CD4-positive, CD25-positive, alpha-beta regulatory T cell (primary cell): Measurements from ENCODE around the gene DPYD. TPM values are rescaled to one million over a fixed set of nuclear protein-coding genes. Genes with fewer than 3 reads are reported as not detected.

ENCODE experiments used
- ATAC-seq, 2 donors: fragments of 150-1000 bp; cut with Tn5 transposase; one replicate each; pipeline ENCODE4 v1.10.0; 2021; ENCODE audit warnings: low read depth in 2 of 2, moderate number of reproducible peaks in 2 of 2, moderate library complexity in 1 of 2
- DNase-seq, 3 donors: peaks; one replicate each; pipeline versions ENCODE4 v3.0.0 to v3.0.0-alpha.2; 2012 to 2022; ENCODE audit warnings: mixed read lengths in 1 of 3
- H3K27ac ChIP-seq: one replicate; pipeline ENCODE4 v1.7.0; 2013; ENCODE audit warnings: mild to moderate bottlenecking, low read length; ENCODE audit not compliant: insufficient read depth, poor library complexity, severe bottlenecking
- H3K27me3 ChIP-seq: one replicate; pipeline ENCODE4 v1.7.0; 2013; ENCODE audit warnings: low read length; ENCODE audit not compliant: control insufficient read depth, insufficient read depth
- H3K36me3 ChIP-seq: one replicate; pipeline ENCODE4 v1.7.0; 2013; ENCODE audit warnings: mild to moderate bottlenecking, low read length, moderate library complexity; ENCODE audit not compliant: control insufficient read depth, insufficient read depth
- H3K4me1 ChIP-seq: 2 replicates; pipeline ENCODE4 v1.7.0; 2013; ENCODE audit warnings: mild to moderate bottlenecking, low read length; ENCODE audit not compliant: insufficient read depth, control insufficient read depth, poor library complexity, severe bottlenecking
- H3K4me3 ChIP-seq: one replicate; pipeline ENCODE4 v1.7.0; 2013; ENCODE audit warnings: low read depth, mild to moderate bottlenecking, low read length, moderate library complexity
- H3K9me3 ChIP-seq, 2 experiments: 1 replicate in 1 of 2; 2 replicates in 1 of 2; pipeline ENCODE4 v1.7.0; 2013; ENCODE audit warnings: low read length in 2 of 2, mild to moderate bottlenecking in 1 of 2, moderate library complexity in 1 of 2; ENCODE audit not compliant: control insufficient read depth in 2 of 2
- H3K27ac Mint-ChIP-seq, 3 donors: one replicate each; pipeline ENCODE4 v1.8.0; 2020 to 2022; ENCODE audit warnings: mild to moderate bottlenecking in 3 of 3, mixed read lengths in 3 of 3, moderate library complexity in 2 of 3
- H3K27me3 Mint-ChIP-seq: one replicate; pipeline ENCODE4 v1.8.0; 2022; ENCODE audit warnings: mild to moderate bottlenecking, mixed read lengths
- H3K36me3 Mint-ChIP-seq: one replicate; pipeline ENCODE4 v1.8.0; 2020; ENCODE audit warnings: mixed read lengths
- H3K4me1 Mint-ChIP-seq, 4 donors: one replicate each; pipeline ENCODE4 v1.8.0; 2020 to 2022; ENCODE audit warnings: mixed read lengths in 4 of 4, mild to moderate bottlenecking in 1 of 4
- H3K4me3 Mint-ChIP-seq, 4 donors: one replicate each; pipeline ENCODE4 v1.8.0; 2020 to 2022; ENCODE audit warnings: mild to moderate bottlenecking in 4 of 4, mixed read lengths in 4 of 4, moderate library complexity in 3 of 4
- H3K9me3 Mint-ChIP-seq, 7 donors: one replicate each; pipeline ENCODE4 v1.8.0; 2020 to 2022; ENCODE audit warnings: mixed read lengths in 7 of 7, mild to moderate bottlenecking in 3 of 7, moderate library complexity in 2 of 7
- polyA plus RNA-seq, 4 donors: library from polyadenylated mRNA; unstranded; fragments of 300-500 nt; fragmentation: Illumina TruSeq; gene quantifications; one replicate each; pipeline ENCODE4 v1.2.3, GENCODE V29; 2021
- total RNA-seq: library from RNA; stranded (reverse); gene quantifications from one replicate; pipeline ENCODE4 v1.2.3, GENCODE V29; 2022

DPYD gene
- total and polyA plus RNA-seq, 5 donors from 2014 or later = 47.6 to 87.3 (median 55.2) TPM

GRCh38 chr1:97553971-97554370 is 366.9 kb downstream of the DPYD start:
- DNase-seq (no peak), ATAC-seq (no peak)
- H3K27me3 ChIP-seq = no peaks in the 10 kb centered on the region
- Mint-ChIP-seq H3K4me1 (peaks cover 0 to 12% (median 5%) of the 10 kb centered on the region in 4 donors), H3K4me3 (no peak overlapping the region), H3K36me3 (peaks cover 46% of the 10 kb centered on the region), H3K27ac (no peak overlapping the region), H3K27me3 (no peaks in the 10 kb centered on the region), H3K9me3 (peaks cover 0 to 7% (median 0%) of the 10 kb centered on the region in 7 donors)
- no peak overlapping the region for H3K27ac ChIP-seq
- peaks cover 17% of the 10 kb centered on the region for H3K36me3 ChIP-seq
- no peak overlapping the region for H3K4me3 ChIP-seq
- no peaks in the 10 kb centered on the region for H3K4me1 ChIP-seq
- H3K9me3 ChIP-seq = no peaks in the 10 kb centered on the region

- H3K4me3 ChIP-seq = no peak overlapping the region
- Mint-ChIP-seq H3K27me3 (no peaks in the 10 kb centered on the region), H3K4me3 (no peak overlapping the region), H3K9me3 (no peaks in the 10 kb centered on the region), H3K36me3 (peaks cover 31% of the 10 kb centered on the region), H3K27ac (no peak overlapping the region), H3K4me1 (peaks cover 0 to 12% (median 5%) of the 10 kb centered on the region in 4 donors)
- peaks cover 19% of the 10 kb centered on the region for H3K36me3 ChIP-seq
- no peaks in the 10 kb centered on the region for H3K9me3 ChIP-seq
- H3K27ac ChIP-seq = no peak overlapping the region
- no peak for ATAC-seq
- H3K4me1 ChIP-seq = no peaks in the 10 kb centered on the region
- DNase-seq = no peak
- H3K27me3 ChIP-seq = no peaks in the 10 kb centered on the region
Measured at GRCh38 chr1:97551113-97551512, 369.7 kb downstream of the DPYD start.

- Histone ChIP-seq H3K27me3 (no peaks in the 10 kb centered on the region), H3K36me3 (peaks cover 34% of the 10 kb centered on the region), H3K9me3 (no peaks in the 10 kb centered on the region), H3K4me1 (no peaks in the 10 kb centered on the region), H3K27ac (no peak overlapping the region), H3K4me3 (no peak overlapping the region)
- Mint-ChIP-seq H3K27me3 (no peaks in the 10 kb centered on the region), H3K27ac (no peak overlapping the region), H3K36me3 (peaks cover 24% of the 10 kb centered on the region), H3K9me3 (peaks cover 0 to 2% (median 0%) of the 10 kb centered on the region in 7 donors), H3K4me3 (no peak overlapping the region), H3K4me1 (peaks cover 0 to 4% (median 1%) of the 10 kb centered on the region in 4 donors)
- DNase-seq = no peak
- ATAC-seq = no peak
Measured at GRCh38 chr1:97545446-97545845, 375.4 kb downstream of the DPYD start.

- peaks cover 21% of the 10 kb centered on the region for H3K36me3 ChIP-seq
- Mint-ChIP-seq H3K36me3 (peaks cover 38% of the 10 kb centered on the region), H3K9me3 (peaks cover 0 to 2% (median 0%) of the 10 kb centered on the region in 7 donors), H3K4me1 (peaks cover 0 to 14% (median 2%) of the 10 kb centered on the region in 4 donors), H3K27ac (no peak overlapping the region), H3K27me3 (no peaks in the 10 kb centered on the region), H3K4me3 (no peak overlapping the region)
- no peak for DNase-seq
- H3K4me3 ChIP-seq = no peak overlapping the region
- no peak overlapping the region for H3K27ac ChIP-seq
- no peaks in the 10 kb centered on the region for H3K27me3 ChIP-seq
- no peaks in the 10 kb centered on the region for H3K4me1 ChIP-seq
- H3K9me3 ChIP-seq = no peaks in the 10 kb centered on the region
- ATAC-seq = no peak
Measured at GRCh38 chr1:97540346-97540888, 380.4 kb downstream of the DPYD start.

GRCh38 chr1:97538113-97538512 is 382.7 kb downstream of the DPYD start:
- no peaks in the 10 kb centered on the region for H3K27me3 Mint-ChIP-seq
- H3K36me3 ChIP-seq = peaks cover 10% of the 10 kb centered on the region
- H3K4me3 Mint-ChIP-seq = no peak overlapping the region

GRCh38 chr1:97533358-97533757 is 387.5 kb downstream of the DPYD start:
- Mint-ChIP-seq H3K27me3 (no peaks in the 10 kb centered on the region), H3K36me3 (peaks cover 54% of the 10 kb centered on the region), H3K9me3 (peaks cover 0 to 1% (median 0%) of the 10 kb centered on the region in 7 donors), H3K4me1 (peaks cover 0 to 12% (median under 1%) of the 10 kb centered on the region in 4 donors), H3K27ac (no peak overlapping the region), H3K4me3 (no peak overlapping the region)
- no peak for DNase-seq
- Histone ChIP-seq H3K4me1 (no peaks in the 10 kb centered on the region), H3K27me3 (no peaks in the 10 kb centered on the region), H3K27ac (no peak overlapping the region), H3K36me3 (peaks cover 3% of the 10 kb centered on the region), H3K9me3 (no peaks in the 10 kb centered on the region), H3K4me3 (no peak overlapping the region)
- no peak for ATAC-seq

More at GRCh38 chr1:97538113-97538512, 382.7 kb downstream of the DPYD start:
- no peaks in the 10 kb centered on the region for H3K9me3 ChIP-seq
- H3K27me3 ChIP-seq = no peaks in the 10 kb centered on the region
- H3K4me1 ChIP-seq = no peaks in the 10 kb centered on the region
- DNase-seq (no peak), ATAC-seq (no peak)
- H3K27ac Mint-ChIP-seq = no peak overlapping the region
- peaks cover 0 to 11% (median 2%) of the 10 kb centered on the region in 4 donors for H3K4me1 Mint-ChIP-seq
- H3K9me3 Mint-ChIP-seq = peaks cover 0 to 2% (median 0%) of the 10 kb centered on the region in 7 donors
- H3K4me3 ChIP-seq = no peak overlapping the region
- peaks cover 40% of the 10 kb centered on the region for H3K36me3 Mint-ChIP-seq
- no peak overlapping the region for H3K27ac ChIP-seq

GRCh38 chr1:97529600-97529999 is 391.2 kb downstream of the DPYD start:
- Histone ChIP-seq H3K36me3 (no peaks in the 10 kb centered on the region), H3K9me3 (no peaks in the 10 kb centered on the region), H3K4me3 (no peak overlapping the region), H3K27me3 (no peaks in the 10 kb centered on the region), H3K4me1 (no peaks in the 10 kb centered on the region), H3K27ac (no peak overlapping the region)
- no peak overlapping the region for H3K4me3 Mint-ChIP-seq
- no peak overlapping the region for H3K27ac Mint-ChIP-seq
- H3K9me3 Mint-ChIP-seq = peaks cover 0 to 6% (median 0%) of the 10 kb centered on the region in 7 donors
- H3K36me3 Mint-ChIP-seq = peaks cover 40% of the 10 kb centered on the region
- no peak for ATAC-seq
- H3K4me1 Mint-ChIP-seq = peaks cover 0 to 12% (median under 1%) of the 10 kb centered on the region in 4 donors
- no peaks in the 10 kb centered on the region for H3K27me3 Mint-ChIP-seq
- DNase-seq = no peak

- H3K4me1 Mint-ChIP-seq = peaks cover 0 to 6% (median 4%) of the 10 kb centered on the region in 4 donors
Measured at GRCh38 chr1:97524211-97524610, 396.6 kb downstream of the DPYD start.

More at GRCh38 chr1:97524211-97524610, 396.6 kb downstream of the DPYD start:
- H3K27me3 ChIP-seq = no peaks in the 10 kb centered on the region
- H3K9me3 Mint-ChIP-seq = peaks cover 2 to 15% (median 5%) of the 10 kb centered on the region in 7 donors
- no peaks in the 10 kb centered on the region for H3K9me3 ChIP-seq
- H3K4me3 Mint-ChIP-seq = no peak overlapping the region
- H3K27me3 Mint-ChIP-seq = no peaks in the 10 kb centered on the region
- DNase-seq (no peak), ATAC-seq (no peak)
- H3K4me3 ChIP-seq = no peak overlapping the region
- H3K36me3 Mint-ChIP-seq = peaks cover 39% of the 10 kb centered on the region
- H3K27ac Mint-ChIP-seq = no peak overlapping the region
- H3K4me1 ChIP-seq = no peaks in the 10 kb centered on the region
- H3K27ac ChIP-seq = no peak overlapping the region
- H3K36me3 ChIP-seq = peaks cover 2% of the 10 kb centered on the region
